Measurements from ENCODE around the gene NCKAP5.

NCKAP5 gene

DNA sequence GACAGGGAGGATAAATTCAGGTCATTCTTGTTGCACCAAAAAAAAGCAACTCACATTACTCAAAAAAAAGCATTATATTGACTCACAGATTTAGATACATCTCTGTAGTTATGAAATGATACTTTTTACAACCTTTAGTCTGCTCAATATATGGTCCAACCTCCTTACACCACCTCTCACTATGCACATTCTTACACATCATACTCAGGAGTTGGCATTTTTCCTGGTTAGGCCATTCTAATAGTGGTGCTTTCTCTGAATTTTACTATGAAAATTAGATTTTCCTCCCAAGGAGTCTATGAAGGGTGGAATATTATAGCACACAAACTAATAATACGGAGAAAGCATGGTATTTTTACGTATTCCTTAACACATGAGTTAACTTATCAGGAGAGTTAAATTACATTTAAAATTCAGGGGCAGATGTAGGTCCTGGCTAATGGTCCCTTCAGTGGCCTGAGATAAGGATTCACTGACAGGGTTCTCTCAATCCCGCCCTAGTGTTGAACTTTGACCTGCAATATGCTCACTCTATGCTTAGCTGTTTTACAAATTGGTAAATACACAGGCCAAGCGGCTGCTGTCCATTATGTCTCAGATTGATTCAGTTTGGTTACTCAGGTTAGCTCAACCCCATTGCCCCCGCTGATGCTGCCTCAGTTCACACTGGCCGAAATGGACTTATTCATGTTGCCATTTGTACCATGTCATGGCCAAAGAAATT, 153.6 kb downstream of the NCKAP5 start:
- TF ChIP-seq, protein P1, sequence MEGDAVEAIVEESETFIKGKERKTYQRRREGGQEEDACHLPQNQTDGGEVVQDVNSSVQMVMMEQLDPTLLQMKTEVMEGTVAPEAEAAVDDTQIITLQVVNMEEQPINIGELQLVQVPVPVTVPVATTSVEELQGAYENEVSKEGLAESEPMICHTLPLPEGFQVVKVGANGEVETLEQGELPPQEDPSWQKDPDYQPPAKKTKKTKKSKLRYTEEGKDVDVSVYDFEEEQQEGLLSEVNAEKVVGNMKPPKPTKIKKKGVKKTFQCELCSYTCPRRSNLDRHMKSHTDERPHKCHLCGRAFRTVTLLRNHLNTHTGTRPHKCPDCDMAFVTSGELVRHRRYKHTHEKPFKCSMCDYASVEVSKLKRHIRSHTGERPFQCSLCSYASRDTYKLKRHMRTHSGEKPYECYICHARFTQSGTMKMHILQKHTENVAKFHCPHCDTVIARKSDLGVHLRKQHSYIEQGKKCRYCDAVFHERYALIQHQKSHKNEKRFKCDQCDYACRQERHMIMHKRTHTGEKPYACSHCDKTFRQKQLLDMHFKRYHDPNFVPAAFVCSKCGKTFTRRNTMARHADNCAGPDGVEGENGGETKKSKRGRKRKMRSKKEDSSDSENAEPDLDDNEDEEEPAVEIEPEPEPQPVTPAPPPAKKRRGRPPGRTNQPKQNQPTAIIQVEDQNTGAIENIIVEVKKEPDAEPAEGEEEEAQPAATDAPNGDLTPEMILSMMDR (IDR thresholded peaks at IDR 0.05; ENCODE audit: low read depth, low read length, missing control alignments): no peak
- in situ Hi-C loops (cut with HindIII; ENCODE audit: low pct_ligation_motif_present, low sequenced_read_pairs): no loop called here
- no peak for DNase-seq
- Histone ChIP-seq H3K36me3 (replicated peaks) (no peaks in the 10 kb centered on the region), H3K27me3 (replicated peaks) (no peaks in the 10 kb centered on the region), H3K27ac (no peak overlapping the region), H3K4me3 (ENCODE audit: low read depth, low read length) (no peak overlapping the region)

DNA sequence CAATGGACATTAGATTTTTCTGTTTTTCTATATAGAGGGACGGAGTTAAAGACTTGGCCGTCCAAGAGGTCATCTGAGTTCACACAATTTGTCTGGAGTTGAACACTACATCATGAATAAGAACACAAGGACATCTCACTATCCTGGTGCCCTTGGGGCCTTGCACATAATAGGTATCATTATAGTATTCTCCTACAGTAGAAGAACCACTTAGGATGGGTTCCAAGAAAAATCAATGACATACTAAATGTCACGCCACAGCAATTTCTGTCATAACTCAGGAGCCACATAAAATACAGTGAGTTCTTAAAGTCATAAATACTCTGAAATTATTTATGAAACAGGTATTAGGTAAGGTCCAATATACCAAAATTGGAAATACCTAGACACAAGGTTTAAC, 154.4 kb downstream of the NCKAP5 start:
- DNase-seq: no peak
- no peak overlapping the region for H3K4me3 ChIP-seq (ENCODE audit: low read depth, low read length)

DNA sequence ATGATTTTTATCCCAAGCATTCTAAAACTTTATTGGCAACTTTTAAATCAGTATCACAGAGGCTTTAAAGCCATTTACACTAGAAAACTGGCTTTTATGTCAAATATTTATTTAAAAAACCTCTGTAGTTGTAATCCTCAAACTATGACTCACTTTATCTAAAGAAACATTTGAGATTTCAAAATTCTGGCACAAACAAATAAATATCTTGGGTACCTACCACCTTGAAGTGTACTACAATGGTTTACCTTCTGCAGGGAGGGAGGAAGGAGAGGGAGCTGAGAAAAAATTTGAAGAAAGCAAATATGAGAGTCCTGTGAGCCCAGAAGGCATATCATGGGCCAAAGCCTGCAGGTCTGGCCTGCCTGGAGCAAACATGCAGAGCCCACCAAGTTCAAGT, 155.6 kb downstream of the NCKAP5 start:
- TF ChIP-seq, protein P1 (IDR thresholded peaks at IDR 0.05; ENCODE audit: low read depth, low read length, missing control alignments): no peak
- in situ Hi-C loops (cut with HindIII; ENCODE audit: low pct_ligation_motif_present, low sequenced_read_pairs): no loop called here
- Histone ChIP-seq H3K4me3 (ENCODE audit: low read depth, low read length) (no peak overlapping the region), H3K27me3 (replicated peaks) (no peaks in the 10 kb centered on the region), H3K36me3 (replicated peaks) (no peaks in the 10 kb centered on the region), H3K27ac (no peak overlapping the region)
- DNase-seq: no peak

More for the DNA sequence above, 154.4 kb downstream of the NCKAP5 start:
- no peak overlapping the region for H3K27ac ChIP-seq
- in situ Hi-C loops (cut with HindIII; ENCODE audit: low pct_ligation_motif_present, low sequenced_read_pairs): no loop called here
- no peaks in the 10 kb centered on the region for H3K36me3 ChIP-seq (replicated peaks)
- no peaks in the 10 kb centered on the region for H3K27me3 ChIP-seq (replicated peaks)
- TF ChIP-seq, protein P1 (IDR thresholded peaks at IDR 0.05; ENCODE audit: low read depth, low read length, missing control alignments): no peak

DNA sequence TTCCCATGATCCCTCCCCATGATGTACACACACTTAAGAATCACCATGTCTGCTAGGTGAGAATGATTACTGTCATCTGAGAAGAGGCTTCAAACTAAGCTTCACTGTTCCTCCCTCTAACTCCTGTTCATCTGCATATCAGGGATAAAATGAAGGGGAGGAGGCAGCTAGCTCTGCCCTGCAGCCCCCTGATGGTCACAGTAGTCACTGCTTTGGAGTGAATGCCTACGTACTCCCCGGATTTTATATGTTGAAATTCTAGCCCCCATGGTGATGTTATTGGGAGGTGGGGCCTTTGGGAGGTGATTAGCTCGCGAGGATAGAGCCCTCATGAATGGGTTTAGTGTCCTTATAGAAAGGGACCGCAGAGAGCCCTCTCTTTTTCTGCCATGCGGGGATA, 156.4 kb downstream of the NCKAP5 start:
- Histone ChIP-seq H3K36me3 (replicated peaks) (no peaks in the 10 kb centered on the region), H3K27me3 (replicated peaks) (no peaks in the 10 kb centered on the region), H3K27ac (no peak overlapping the region), H3K4me3 (ENCODE audit: low read depth, low read length) (no peak overlapping the region)
- no peak for DNase-seq
- TF ChIP-seq, protein P1 (IDR thresholded peaks at IDR 0.05; ENCODE audit: low read depth, low read length, missing control alignments): peak; percentile 19
- in situ Hi-C loops (cut with HindIII; ENCODE audit: low pct_ligation_motif_present, low sequenced_read_pairs): no loop called here

DNA sequence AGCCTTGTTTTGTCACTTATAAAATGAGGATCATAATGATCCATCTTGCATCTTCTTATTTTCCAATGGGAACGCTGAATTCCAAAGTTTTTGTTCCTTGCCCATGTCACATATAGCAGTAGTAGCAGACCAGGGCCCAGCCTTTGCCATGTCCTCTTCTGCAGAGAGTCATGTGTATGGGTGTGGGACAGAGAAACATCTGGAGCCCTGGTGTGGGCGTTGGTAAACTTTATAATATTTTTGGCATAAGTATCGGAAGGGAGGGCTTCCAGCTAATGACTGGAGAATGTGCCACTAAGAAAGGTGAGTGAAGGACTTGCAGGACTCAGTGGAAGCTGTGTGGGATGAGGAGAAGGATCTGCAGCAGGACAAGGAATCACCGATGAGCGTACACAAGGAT, 157.2 kb downstream of the NCKAP5 start:
- Histone ChIP-seq H3K4me3 (ENCODE audit: low read depth, low read length) (no peak overlapping the region), H3K27me3 (replicated peaks) (no peaks in the 10 kb centered on the region), H3K36me3 (replicated peaks) (no peaks in the 10 kb centered on the region), H3K27ac (no peak overlapping the region)
- DNase-seq: no peak
- TF ChIP-seq, protein P1 (IDR thresholded peaks at IDR 0.05; ENCODE audit: low read depth, low read length, missing control alignments): no peak
- in situ Hi-C loops (cut with HindIII; ENCODE audit: low pct_ligation_motif_present, low sequenced_read_pairs): no loop called here

All from brain microvascular endothelial cell (primary cell).